ENCODE results near the gene HTT-AS.

DNA sequence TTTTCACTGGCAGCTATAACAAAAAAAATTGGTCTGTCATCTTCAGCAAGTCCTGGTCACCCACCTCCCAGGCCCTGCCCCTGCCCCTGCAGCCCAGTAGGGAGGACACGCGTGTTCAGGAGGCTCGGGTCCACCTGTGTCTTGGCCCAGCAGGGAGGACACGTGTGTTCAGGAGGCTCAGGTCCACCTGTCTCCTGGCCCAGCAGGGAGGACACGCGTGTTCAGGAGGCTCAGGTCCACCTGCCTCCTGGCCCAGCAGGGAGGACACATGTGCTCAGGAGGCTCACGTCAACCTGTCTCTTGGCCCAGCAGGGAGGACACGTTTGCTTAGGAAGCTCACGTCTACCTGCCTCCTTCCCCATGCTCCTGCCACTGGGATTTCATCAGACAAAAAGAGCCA is 44.9 kb downstream of the HTT-AS start:
- TF ChIP-seq, protein P1, sequence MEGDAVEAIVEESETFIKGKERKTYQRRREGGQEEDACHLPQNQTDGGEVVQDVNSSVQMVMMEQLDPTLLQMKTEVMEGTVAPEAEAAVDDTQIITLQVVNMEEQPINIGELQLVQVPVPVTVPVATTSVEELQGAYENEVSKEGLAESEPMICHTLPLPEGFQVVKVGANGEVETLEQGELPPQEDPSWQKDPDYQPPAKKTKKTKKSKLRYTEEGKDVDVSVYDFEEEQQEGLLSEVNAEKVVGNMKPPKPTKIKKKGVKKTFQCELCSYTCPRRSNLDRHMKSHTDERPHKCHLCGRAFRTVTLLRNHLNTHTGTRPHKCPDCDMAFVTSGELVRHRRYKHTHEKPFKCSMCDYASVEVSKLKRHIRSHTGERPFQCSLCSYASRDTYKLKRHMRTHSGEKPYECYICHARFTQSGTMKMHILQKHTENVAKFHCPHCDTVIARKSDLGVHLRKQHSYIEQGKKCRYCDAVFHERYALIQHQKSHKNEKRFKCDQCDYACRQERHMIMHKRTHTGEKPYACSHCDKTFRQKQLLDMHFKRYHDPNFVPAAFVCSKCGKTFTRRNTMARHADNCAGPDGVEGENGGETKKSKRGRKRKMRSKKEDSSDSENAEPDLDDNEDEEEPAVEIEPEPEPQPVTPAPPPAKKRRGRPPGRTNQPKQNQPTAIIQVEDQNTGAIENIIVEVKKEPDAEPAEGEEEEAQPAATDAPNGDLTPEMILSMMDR (IDR thresholded peaks at IDR 0.05): no peak
- TF ChIP-seq YY1 (IDR thresholded peaks at IDR 0.05; ENCODE audit: low read depth): no peak
- TF ChIP-seq, protein P2, sequence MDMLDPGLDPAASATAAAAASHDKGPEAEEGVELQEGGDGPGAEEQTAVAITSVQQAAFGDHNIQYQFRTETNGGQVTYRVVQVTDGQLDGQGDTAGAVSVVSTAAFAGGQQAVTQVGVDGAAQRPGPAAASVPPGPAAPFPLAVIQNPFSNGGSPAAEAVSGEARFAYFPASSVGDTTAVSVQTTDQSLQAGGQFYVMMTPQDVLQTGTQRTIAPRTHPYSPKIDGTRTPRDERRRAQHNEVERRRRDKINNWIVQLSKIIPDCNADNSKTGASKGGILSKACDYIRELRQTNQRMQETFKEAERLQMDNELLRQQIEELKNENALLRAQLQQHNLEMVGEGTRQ (IDR thresholded peaks at IDR 0.05; ENCODE audit: borderline replicate concordance, low read depth, low read length): no peak
- TF ChIP-seq, protein P3, sequence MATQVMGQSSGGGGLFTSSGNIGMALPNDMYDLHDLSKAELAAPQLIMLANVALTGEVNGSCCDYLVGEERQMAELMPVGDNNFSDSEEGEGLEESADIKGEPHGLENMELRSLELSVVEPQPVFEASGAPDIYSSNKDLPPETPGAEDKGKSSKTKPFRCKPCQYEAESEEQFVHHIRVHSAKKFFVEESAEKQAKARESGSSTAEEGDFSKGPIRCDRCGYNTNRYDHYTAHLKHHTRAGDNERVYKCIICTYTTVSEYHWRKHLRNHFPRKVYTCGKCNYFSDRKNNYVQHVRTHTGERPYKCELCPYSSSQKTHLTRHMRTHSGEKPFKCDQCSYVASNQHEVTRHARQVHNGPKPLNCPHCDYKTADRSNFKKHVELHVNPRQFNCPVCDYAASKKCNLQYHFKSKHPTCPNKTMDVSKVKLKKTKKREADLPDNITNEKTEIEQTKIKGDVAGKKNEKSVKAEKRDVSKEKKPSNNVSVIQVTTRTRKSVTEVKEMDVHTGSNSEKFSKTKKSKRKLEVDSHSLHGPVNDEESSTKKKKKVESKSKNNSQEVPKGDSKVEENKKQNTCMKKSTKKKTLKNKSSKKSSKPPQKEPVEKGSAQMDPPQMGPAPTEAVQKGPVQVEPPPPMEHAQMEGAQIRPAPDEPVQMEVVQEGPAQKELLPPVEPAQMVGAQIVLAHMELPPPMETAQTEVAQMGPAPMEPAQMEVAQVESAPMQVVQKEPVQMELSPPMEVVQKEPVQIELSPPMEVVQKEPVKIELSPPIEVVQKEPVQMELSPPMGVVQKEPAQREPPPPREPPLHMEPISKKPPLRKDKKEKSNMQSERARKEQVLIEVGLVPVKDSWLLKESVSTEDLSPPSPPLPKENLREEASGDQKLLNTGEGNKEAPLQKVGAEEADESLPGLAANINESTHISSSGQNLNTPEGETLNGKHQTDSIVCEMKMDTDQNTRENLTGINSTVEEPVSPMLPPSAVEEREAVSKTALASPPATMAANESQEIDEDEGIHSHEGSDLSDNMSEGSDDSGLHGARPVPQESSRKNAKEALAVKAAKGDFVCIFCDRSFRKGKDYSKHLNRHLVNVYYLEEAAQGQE (IDR thresholded peaks at IDR 0.05; ENCODE audit: low read depth, low read length): no peak
- TF ChIP-seq TAF1 (IDR thresholded peaks at IDR 0.05; ENCODE audit: borderline replicate concordance, low read depth, low read length): no peak
- TF ChIP-seq TEAD4 (IDR thresholded peaks at IDR 0.05; ENCODE audit: borderline replicate concordance, insufficient read depth): no peak
- TF ChIP-seq SMC3 (IDR thresholded peaks at IDR 0.05; ENCODE audit: low read depth, low read length): no peak
- no peak for TF ChIP-seq FOXJ3 (CRISPR knock-in tag; IDR thresholded peaks at IDR 0.05)
- TF ChIP-seq, protein P4, sequence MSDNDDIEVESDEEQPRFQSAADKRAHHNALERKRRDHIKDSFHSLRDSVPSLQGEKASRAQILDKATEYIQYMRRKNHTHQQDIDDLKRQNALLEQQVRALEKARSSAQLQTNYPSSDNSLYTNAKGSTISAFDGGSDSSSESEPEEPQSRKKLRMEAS (IDR thresholded peaks at IDR 0.05; ENCODE audit: low read depth): no peak
- TF ChIP-seq EP300 (IDR thresholded peaks at IDR 0.05; ENCODE audit: borderline replicate concordance in 1 of 2, low read depth in 1 of 2, low read length in 1 of 2): no peak
